Loucy (cell line): ENCODE results near the gene ETFA.

Source experiments
- H2AFZ ChIP-seq: fragments of 200-600 bp; sonication (generic); 2 replicates; pipeline ENCODE4 v1.6.0; 2016; ENCODE audit warnings: antibody characterized with exemption, mild to moderate bottlenecking, low read length, moderate library complexity
- H3F3A ChIP-seq: fragments of 200-600 bp; 2 replicates; pipeline ENCODE4 v1.6.0; 2016; ENCODE audit warnings: antibody characterized with exemption, low read depth, mild to moderate bottlenecking
- H3K27me3 ChIP-seq: fragments of 200-600 bp; sonication (generic); 2 replicates; pipeline ENCODE4 v1.6.1; 2014; ENCODE audit warnings: low read length, mild to moderate bottlenecking; ENCODE audit not compliant: insufficient read depth, poor library complexity, severe bottlenecking
- H3K36me3 ChIP-seq: fragments of 200-600 bp; sonication (generic); 2 replicates; pipeline ENCODE4 v1.6.1; 2016; ENCODE audit warnings: low read length; ENCODE audit not compliant: insufficient read depth
- H3K4me1 ChIP-seq: fragments of 200-600 bp; sonication (generic); 2 replicates; pipeline ENCODE4 v1.5.1; 2014; ENCODE audit warnings: low read length, mild to moderate bottlenecking; ENCODE audit not compliant: insufficient read depth, poor library complexity, severe bottlenecking
- H3K4me2 ChIP-seq: fragments of 200-600 bp; sonication (generic); 2 replicates; pipeline ENCODE4 v1.6.0; 2014; ENCODE audit warnings: antibody characterized with exemption, low read length, low read depth, mild to moderate bottlenecking; ENCODE audit not compliant: poor library complexity, severe bottlenecking
- H3K4me3 ChIP-seq: fragments of 200-600 bp; sonication (generic); 2 replicates; pipeline ENCODE4 v1.5.1; 2014; ENCODE audit warnings: low read length, mild to moderate bottlenecking, mixed read lengths; ENCODE audit not compliant: poor library complexity, severe bottlenecking
- H3K79me2 ChIP-seq: fragments of 200-600 bp; sonication (generic); 2 replicates; pipeline ENCODE4 v1.6.1; 2014; ENCODE audit warnings: low read length; ENCODE audit not compliant: insufficient read depth
- H3K9ac ChIP-seq: fragments of 200-600 bp; sonication (generic); 2 replicates; pipeline ENCODE4 v1.6.0; 2014; ENCODE audit warnings: mild to moderate bottlenecking, low read depth, low read length, moderate library complexity; ENCODE audit not compliant: poor library complexity, severe bottlenecking
- H3K9me2 ChIP-seq: fragments of 200-600 bp; sonication (generic); replicated peaks from 2 replicates; pipeline ENCODE4 v1.6.1; 2016; ENCODE audit warnings: low read depth, low read length, mixed read lengths
- H3K9me3 ChIP-seq: fragments of 200-600 bp; sonication (generic); 2 replicates; pipeline ENCODE4 v1.6.1; 2014; ENCODE audit warnings: mild to moderate bottlenecking, antibody characterized with exemption, low read length, low read depth; ENCODE audit not compliant: insufficient read depth
- H4K20me1 ChIP-seq: fragments of 200-600 bp; sonication (generic); 2 replicates; pipeline ENCODE4 v1.6.0; 2014; ENCODE audit warnings: antibody characterized with exemption, low read length, mild to moderate bottlenecking; ENCODE audit not compliant: insufficient read depth, poor library complexity, severe bottlenecking
- CTCF ChIP-seq: fragments of 200-600 bp; sonication (generic); conservative IDR thresholded peaks from 2 replicates; pipeline ENCODE4 v1.5.1; 2014; ENCODE audit warnings: mild to moderate bottlenecking, antibody characterized with exemption, low read length
- EZH2phosphoT487 ChIP-seq: fragments of 200-600 bp; IDR thresholded peaks from 2 replicates; pipeline ENCODE4 v1.6.1; 2018; ENCODE audit warnings: antibody characterized with exemption, mild to moderate bottlenecking, moderate library complexity, borderline replicate concordance

Gene ETFA

GRCh38 chr15:76217882-76218217 lies 93.4 kb downstream of the ETFA start:
- Histone ChIP-seq H3K27me3 (no peaks in the 10 kb centered on the region), H3K4me2 (no peak overlapping the region), H3K79me2 (no peaks in the 10 kb centered on the region), H2AFZ (no peak overlapping the region), H3K4me3 (no peak overlapping the region), H3F3A (no peaks in the 10 kb centered on the region), H3K9ac (no peak overlapping the region), H3K9me3 (no peaks in the 10 kb centered on the region), H4K20me1 (no peaks in the 10 kb centered on the region), H3K36me3 (peaks cover 65% of the 10 kb centered on the region), H3K9me2 (no peaks in the 10 kb centered on the region), H3K4me1 (no peaks in the 10 kb centered on the region)
- no peak for TF ChIP-seq EZH2phosphoT487
- TF ChIP-seq CTCF, result no peak

- no peaks in the 10 kb centered on the region for H3K9me2 ChIP-seq
These were observed 94.0 kb downstream of the ETFA start for GRCh38 chr15:76217029-76217881.

GRCh38 chr15:76215634-76216033 lies 95.6 kb downstream of the ETFA start:
- no peak overlapping the region for H2AFZ ChIP-seq
- peaks cover 72% of the 10 kb centered on the region; the same call in 1 of the 2 replicates for H3K36me3 ChIP-seq
- no peaks in the 10 kb centered on the region for H3K27me3 ChIP-seq
- no peaks in the 10 kb centered on the region for H3K9me2 ChIP-seq
- no peak overlapping the region for H3K4me3 ChIP-seq
- H3K4me2 ChIP-seq, result no peak overlapping the region
- no peak overlapping the region for H3K9ac ChIP-seq
- H3K9me3 ChIP-seq, result no peaks in the 10 kb centered on the region
- H3K4me1 ChIP-seq, result no peaks in the 10 kb centered on the region
- no peak for TF ChIP-seq EZH2phosphoT487
- TF ChIP-seq CTCF, result no peak
- H4K20me1 ChIP-seq, result no peaks in the 10 kb centered on the region
- H3K79me2 ChIP-seq, result no peaks in the 10 kb centered on the region
- no peaks in the 10 kb centered on the region for H3F3A ChIP-seq

More at GRCh38 chr15:76217029-76217881, 94.0 kb downstream of the ETFA start:
- Histone ChIP-seq H4K20me1 (no peaks in the 10 kb centered on the region), H3F3A (no peaks in the 10 kb centered on the region), H3K36me3 (peaks cover 66% of the 10 kb centered on the region), H3K4me3 (no peak overlapping the region), H3K9ac (no peak overlapping the region), H2AFZ (no peak overlapping the region), H3K4me1 (no peaks in the 10 kb centered on the region), H3K79me2 (no peaks in the 10 kb centered on the region), H3K27me3 (no peaks in the 10 kb centered on the region), H3K4me2 (no peak overlapping the region), H3K9me3 (no peaks in the 10 kb centered on the region)
- TF ChIP-seq CTCF (no peak), EZH2phosphoT487 (no peak)
